Activated CD4-positive, alpha-beta T cell treated with anti-CD3 and anti-CD28 coated beads, Interleukin-2, Interleukin-4, amounts not matched to agents 100 ng/mL and 50 ng/mL, durations not matched to agents 16 hours and 8 hours (primary cell): ENCODE data around the gene MYOM1.

Experiments
- DNase-seq: peaks from one replicate; pipeline ENCODE4 v3.0.0-alpha.2; 2020; ENCODE audit warnings: low spot score

Gene MYOM1

GRCh38 chr18:3184275-3184963 is 35.3 kb downstream of the MYOM1 start:
- no peak for DNase-seq

GRCh38 chr18:3183103-3183717 is 36.6 kb downstream of the MYOM1 start:
- no peak for DNase-seq

GRCh38 chr18:3180325-3180724 is 39.4 kb downstream of the MYOM1 start:
- no peak for DNase-seq

GRCh38 chr18:3179430-3180089 is 40.2 kb downstream of the MYOM1 start:
- DNase-seq: no peak

GRCh38 chr18:3177902-3178687 is 41.7 kb downstream of the MYOM1 start:
- no peak for DNase-seq

GRCh38 chr18:3175195-3175758 is 44.5 kb downstream of the MYOM1 start:
- no peak for DNase-seq

GRCh38 chr18:3172097-3172496 is 47.7 kb downstream of the MYOM1 start:
- DNase-seq: no peak

GRCh38 chr18:3171631-3172030 is 48.1 kb downstream of the MYOM1 start:
- DNase-seq: no peak

GRCh38 chr18:3170441-3171161 is 49.2 kb downstream of the MYOM1 start:
- DNase-seq: no peak

- DNase-seq: no peak
Observed at GRCh38 chr18:3164381-3164780, 55.4 kb downstream of the MYOM1 start.

- DNase-seq: no peak
Observed at GRCh38 chr18:3163968-3164367, 55.8 kb downstream of the MYOM1 start.

- DNase-seq: no peak
Observed at GRCh38 chr18:3162181-3162580, 57.6 kb downstream of the MYOM1 start.

- DNase-seq: no peak
Observed at GRCh38 chr18:3159830-3160229, 59.9 kb downstream of the MYOM1 start.

GRCh38 chr18:3157606-3158005 is 62.2 kb downstream of the MYOM1 start:
- no peak for DNase-seq

GRCh38 chr18:3157086-3157485 is 62.7 kb downstream of the MYOM1 start:
- no peak for DNase-seq

- DNase-seq: no peak
Observed at GRCh38 chr18:3156325-3156640, 63.5 kb downstream of the MYOM1 start.

GRCh38 chr18:3154214-3154613 is 65.6 kb downstream of the MYOM1 start:
- DNase-seq: no peak

GRCh38 chr18:3153107-3153704 is 66.6 kb downstream of the MYOM1 start:
- DNase-seq: no peak

GRCh38 chr18:3152294-3152693 is 67.5 kb downstream of the MYOM1 start:
- no peak for DNase-seq

GRCh38 chr18:3151399-3152264 is 68.1 kb downstream of the MYOM1 start:
- peak; percentile 54 for DNase-seq
